H1 (cell line): Measurements from ENCODE around the gene PRRX1. TPM values are rescaled to one million over a fixed set of nuclear protein-coding genes. Genes with fewer than 3 reads are reported as not detected.

Source experiments
- E2F6 ChIP-seq: IDR thresholded peaks from 2 replicates; pipeline ENCODE4 v1.6.1; 2012; ENCODE audit warnings: inconsistent platforms
- HDAC2 ChIP-seq, 2 experiments: fragments of 300-600 bp in 1 of 2; sonication (generic) in 1 of 2; IDR thresholded peaks; 2 replicates each; pipeline ENCODE4 v1.6.1; 2011 to 2012; ENCODE audit warnings: low read depth in 2 of 2, low read length in 2 of 2, mild to moderate bottlenecking in 2 of 2, moderate library complexity in 2 of 2, borderline replicate concordance in 1 of 2, inconsistent platforms in 1 of 2
- JUN ChIP-seq: IDR thresholded peaks from 2 replicates; pipeline ENCODE4 v1.6.1; 2011; ENCODE audit warnings: low read depth, mild to moderate bottlenecking, improper control_type of control experiment, low read length
- RAD21 ChIP-seq, 2 experiments: IDR thresholded peaks in 1 of 2; conservative IDR thresholded peaks in 1 of 2; 2 replicates each; pipeline ENCODE4 v1.6.1; 2011; ENCODE audit warnings: low read depth in 2 of 2, low read length in 2 of 2, improper control_type of control experiment in 1 of 2, inconsistent platforms in 1 of 2, mild to moderate bottlenecking in 1 of 2, moderate library complexity in 1 of 2
- SP2 ChIP-seq: IDR thresholded peaks from 2 replicates; pipeline ENCODE4 v1.6.1; 2012; ENCODE audit warnings: mild to moderate bottlenecking, low read length, inconsistent platforms
- polyA plus RNA-seq, 7 experiments: library from polyadenylated mRNA; depleted of rRNA in 3 of 7; stranded (reverse) in 5 of 7; unstranded in 2 of 7; fragments of >200 nt in 5 of 7; fragments of 200-250 nt in 2 of 7; gene quantifications; 1 replicate in 5 of 7; 2 replicates in 1 of 7; 4 replicates in 1 of 7; pipeline versions ENCODE4 v1.2.1 to v1.2.3, GENCODE V29; 2011 to 2013; ENCODE audit warnings: missing spikeins in 2 of 7, mixed read lengths in 2 of 7
- total RNA-seq: library from RNA; stranded (reverse); fragmentation: NEBNext Ultra II Directional; extraction: Animal tissue kit (Norgen Biotek cat#: 25700); gene quantifications from 2 replicates; pipeline ENCODE4 v1.2.1, GENCODE V29; 2021

PRRX1 gene
- total and polyA plus RNA-seq, 2 of the 8 experiments (the other 6 are each of a cell fraction or from before 2014, with no cell fraction given), result not detected

- TF ChIP-seq RAD21 (IDR thresholded peaks at IDR 0.05 in 1 of 2, conservative IDR thresholded peaks at IDR 0.05 in 1 of 2; ENCODE audit: low read depth in 2 of 2, low read length in 2 of 2) (no peak), E2F6 (no peak), JUN (no peak), HDAC2 (IDR thresholded peaks at IDR 0.05; ENCODE audit: borderline replicate concordance in 1 of 2, low read depth in 2 of 2, low read length in 2 of 2) (no peak), SP2 (no peak)
These were observed 46.2 kb upstream of the PRRX1 start (continued) for GRCh38 chr1:170617591-170618330.
